GM23338 (cell line): Measurements from ENCODE around the gene ENDOV. TPM values are rescaled to one million over a fixed set of nuclear protein-coding genes. Genes with fewer than 3 reads are reported as not detected.

Experiments used
- ATAC-seq: fragments of 200-7000 bp; cut with Tn5 transposase; 3 replicates; pipeline ENCODE4 v1.9.1; 2020
- DNase-seq: peaks from one replicate; pipeline ENCODE4 v3.0.0-alpha.2; 2015; ENCODE audit warnings: low spot score
- H2AFZ ChIP-seq: fragments of 200-600 bp; sonication (generic); 2 replicates; pipeline ENCODE4 v1.8.0; 2016; ENCODE audit warnings: antibody characterized with exemption, mild to moderate bottlenecking, moderate library complexity
- H3F3A ChIP-seq: fragments of 200-600 bp; sonication (generic); replicated peaks from 2 replicates; pipeline ENCODE4 v1.8.0; 2017; ENCODE audit warnings: antibody characterized with exemption, mixed run types, low read depth
- H3K27ac ChIP-seq: fragments of 200-600 bp; sonication (generic); 2 replicates; pipeline ENCODE4 v1.6.1; 2016; ENCODE audit warnings: low read depth
- H3K27me3 ChIP-seq: fragments of 200-600 bp; sonication (generic); 2 replicates; pipeline ENCODE4 v1.8.0; 2016; ENCODE audit warnings: mild to moderate bottlenecking, mixed run types, moderate library complexity; ENCODE audit not compliant: insufficient read depth
- H3K36me3 ChIP-seq: fragments of 200-600 bp; sonication (generic); 2 replicates; pipeline ENCODE4 v1.8.0; 2016; ENCODE audit warnings: mild to moderate bottlenecking; ENCODE audit not compliant: insufficient read depth
- H3K4me1 ChIP-seq: fragments of 200-600 bp; sonication (generic); 2 replicates; pipeline ENCODE4 v1.8.0; 2016; ENCODE audit warnings: mild to moderate bottlenecking, moderate library complexity; ENCODE audit not compliant: insufficient read depth
- H3K4me2 ChIP-seq: fragments of 200-600 bp; sonication (generic); 2 replicates; pipeline ENCODE4 v1.7.1; 2017; ENCODE audit warnings: mixed run types
- H3K4me3 ChIP-seq: fragments of 200-600 bp; sonication (generic); 2 replicates; pipeline ENCODE4 v1.6.1; 2016; ENCODE audit warnings: mixed run types
- H3K79me2 ChIP-seq: fragments of 200-600 bp; sonication (generic); replicated peaks from 2 replicates; pipeline ENCODE4 v1.8.0; 2017; ENCODE audit warnings: mild to moderate bottlenecking; ENCODE audit not compliant: insufficient read depth
- H3K9me2 ChIP-seq: fragments of 200-600 bp; sonication (generic); 2 replicates; pipeline ENCODE4 v1.8.0; 2017; ENCODE audit not compliant: insufficient read depth
- H4K20me1 ChIP-seq: fragments of 200-600 bp; sonication (generic); replicated peaks from 2 replicates; pipeline ENCODE4 v1.8.0; 2017; ENCODE audit warnings: mild to moderate bottlenecking; ENCODE audit not compliant: insufficient read depth
- H3K27ac Mint-ChIP-seq: 2 replicates; pipeline ENCODE4 v1.8.0; 2020; ENCODE audit warnings: inconsistent platforms, mild to moderate bottlenecking, moderate library complexity, mixed read lengths
- H3K27me3 Mint-ChIP-seq: 3 replicates; pipeline ENCODE4 v1.8.0; 2022; ENCODE audit warnings: low read depth, mild to moderate bottlenecking, moderate library complexity, mixed read lengths, inconsistent platforms; ENCODE audit not compliant: insufficient read depth, poor library complexity
- H3K36me3 Mint-ChIP-seq: 3 replicates; pipeline ENCODE4 v1.8.0; 2021; ENCODE audit warnings: low read depth, mild to moderate bottlenecking, inconsistent platforms, moderate library complexity, mixed read lengths
- H3K4me1 Mint-ChIP-seq: 3 replicates; pipeline ENCODE4 v1.8.0; 2020; ENCODE audit warnings: mild to moderate bottlenecking, inconsistent platforms, mixed read lengths
- H3K4me3 Mint-ChIP-seq: 3 replicates; pipeline ENCODE4 v1.8.0; 2021; ENCODE audit warnings: moderate library complexity, mild to moderate bottlenecking, inconsistent platforms, mixed read lengths
- H3K9me3 Mint-ChIP-seq: 3 replicates; pipeline ENCODE4 v1.8.0; 2020; ENCODE audit warnings: moderate library complexity, mild to moderate bottlenecking, inconsistent platforms, mixed read lengths
- CREB1 ChIP-seq: fragments of 250-450 bp; sonication (Bioruptor Pico); IDR thresholded peaks from 2 replicates; pipeline ENCODE4 v1.5.0; 2020; ENCODE audit warnings: low read depth, mild to moderate bottlenecking, moderate library complexity
- CTCF ChIP-seq, 2 experiments: fragments of 200-600 bp in 1 of 2; sonication (generic) in 1 of 2; conservative IDR thresholded peaks; 2 replicates each; pipeline versions ENCODE4 v1.5.1 to v1.6.1; 2016 to 2017; ENCODE audit warnings: antibody characterized with exemption in 2 of 2, low read depth in 2 of 2, mild to moderate bottlenecking in 2 of 2, moderate library complexity in 1 of 2
- ETS1 ChIP-seq: IDR thresholded peaks from 2 replicates; pipeline ENCODE4 v1.6.1; 2016; ENCODE audit warnings: antibody characterized with exemption
- ZNF462 ChIP-seq: fragments of 250-450 bp; sonication (Bioruptor Pico); IDR thresholded peaks from 2 replicates; pipeline ENCODE4 v1.5.0; 2020; ENCODE audit warnings: mild to moderate bottlenecking, moderate library complexity
- polyA plus RNA-seq: library from polyadenylated mRNA; unstranded; fragments of >200 nt; fragmentation: Nextera tagmentation; extraction: Ambion mirVana; gene quantifications from 2 replicates; pipeline ENCODE4 v1.2.1, GENCODE V29; 2016
- total RNA-seq: library from RNA; depleted of rRNA; stranded (reverse); fragments of >200 nt; shearing (Covaris generic); gene quantifications from 2 replicates; pipeline ENCODE4 v1.2.3, GENCODE V29; 2014

Gene ENDOV
- total and polyA plus RNA-seq, 2 experiments from 2014 or later, result 11.5 to 16.1 TPM

GRCh38 chr17:80372456-80372855 is 42.5 kb upstream of the ENDOV start:
- H3K9me2 ChIP-seq, result no peaks in the 10 kb centered on the region
- Mint-ChIP-seq H3K36me3 (peaks cover 83% of the 10 kb centered on the region), H3K4me3 (no peak overlapping the region), H3K27ac (no peak overlapping the region), H3K9me3 (no peaks in the 10 kb centered on the region), H3K27me3 (peaks cover 7% of the 10 kb centered on the region), H3K4me1 (peaks cover 14% of the 10 kb centered on the region)
- H3K79me2 ChIP-seq, result no peaks in the 10 kb centered on the region
- TF ChIP-seq ZNF462 (CRISPR knock-in tag), result no peak
- TF ChIP-seq CREB1 (CRISPR knock-in tag), result no peak
- no peak for TF ChIP-seq CTCF (conservative IDR thresholded peaks at IDR 0.05; ENCODE audit: low read depth in 2 of 2)
- TF ChIP-seq ETS1, result no peak
- no peak overlapping the region for H2AFZ ChIP-seq
- H3K36me3 ChIP-seq, result peaks cover 18% of the 10 kb centered on the region
- H3K4me1 ChIP-seq, result no peaks in the 10 kb centered on the region
- no peak overlapping the region for H3K4me3 ChIP-seq
- H4K20me1 ChIP-seq, result no peaks in the 10 kb centered on the region; the same call in 1 of the 2 replicates
- no peak overlapping the region for H3K27ac ChIP-seq
- no peaks in the 10 kb centered on the region for H3K27me3 ChIP-seq
- DNase-seq (no peak), ATAC-seq (no peak)
- no peak overlapping the region for H3K4me2 ChIP-seq
- no peaks in the 10 kb centered on the region for H3F3A ChIP-seq
